GM23338 (cell line): Measurements from ENCODE around the gene RCAN1. TPM values are rescaled to one million over a fixed set of nuclear protein-coding genes. Genes with fewer than 3 reads are reported as not detected.

Experiments
- ATAC-seq: fragments of 200-7000 bp; cut with Tn5 transposase; 3 replicates; pipeline ENCODE4 v1.9.1; 2020
- DNase-seq: peaks from one replicate; pipeline ENCODE4 v3.0.0-alpha.2; 2015; ENCODE audit warnings: low spot score
- H2AFZ ChIP-seq: fragments of 200-600 bp; sonication (generic); 2 replicates; pipeline ENCODE4 v1.8.0; 2016; ENCODE audit warnings: antibody characterized with exemption, mild to moderate bottlenecking, moderate library complexity
- H3F3A ChIP-seq: fragments of 200-600 bp; sonication (generic); replicated peaks from 2 replicates; pipeline ENCODE4 v1.8.0; 2017; ENCODE audit warnings: antibody characterized with exemption, mixed run types, low read depth
- H3K27ac ChIP-seq: fragments of 200-600 bp; sonication (generic); 2 replicates; pipeline ENCODE4 v1.6.1; 2016; ENCODE audit warnings: low read depth
- H3K27me3 ChIP-seq: fragments of 200-600 bp; sonication (generic); 2 replicates; pipeline ENCODE4 v1.8.0; 2016; ENCODE audit warnings: mild to moderate bottlenecking, mixed run types, moderate library complexity; ENCODE audit not compliant: insufficient read depth
- H3K36me3 ChIP-seq: fragments of 200-600 bp; sonication (generic); 2 replicates; pipeline ENCODE4 v1.8.0; 2016; ENCODE audit warnings: mild to moderate bottlenecking; ENCODE audit not compliant: insufficient read depth
- H3K4me1 ChIP-seq: fragments of 200-600 bp; sonication (generic); 2 replicates; pipeline ENCODE4 v1.8.0; 2016; ENCODE audit warnings: mild to moderate bottlenecking, moderate library complexity; ENCODE audit not compliant: insufficient read depth
- H3K4me2 ChIP-seq: fragments of 200-600 bp; sonication (generic); 2 replicates; pipeline ENCODE4 v1.7.1; 2017; ENCODE audit warnings: mixed run types
- H3K4me3 ChIP-seq: fragments of 200-600 bp; sonication (generic); 2 replicates; pipeline ENCODE4 v1.6.1; 2016; ENCODE audit warnings: mixed run types
- H3K79me2 ChIP-seq: fragments of 200-600 bp; sonication (generic); replicated peaks from 2 replicates; pipeline ENCODE4 v1.8.0; 2017; ENCODE audit warnings: mild to moderate bottlenecking; ENCODE audit not compliant: insufficient read depth
- H3K9me2 ChIP-seq: fragments of 200-600 bp; sonication (generic); 2 replicates; pipeline ENCODE4 v1.8.0; 2017; ENCODE audit not compliant: insufficient read depth
- H4K20me1 ChIP-seq: fragments of 200-600 bp; sonication (generic); replicated peaks from 2 replicates; pipeline ENCODE4 v1.8.0; 2017; ENCODE audit warnings: mild to moderate bottlenecking; ENCODE audit not compliant: insufficient read depth
- H3K27ac Mint-ChIP-seq: 2 replicates; pipeline ENCODE4 v1.8.0; 2020; ENCODE audit warnings: inconsistent platforms, mild to moderate bottlenecking, moderate library complexity, mixed read lengths
- H3K27me3 Mint-ChIP-seq: 3 replicates; pipeline ENCODE4 v1.8.0; 2022; ENCODE audit warnings: low read depth, mild to moderate bottlenecking, moderate library complexity, mixed read lengths, inconsistent platforms; ENCODE audit not compliant: insufficient read depth, poor library complexity
- H3K36me3 Mint-ChIP-seq: 3 replicates; pipeline ENCODE4 v1.8.0; 2021; ENCODE audit warnings: low read depth, mild to moderate bottlenecking, inconsistent platforms, moderate library complexity, mixed read lengths
- H3K4me1 Mint-ChIP-seq: 3 replicates; pipeline ENCODE4 v1.8.0; 2020; ENCODE audit warnings: mild to moderate bottlenecking, inconsistent platforms, mixed read lengths
- H3K4me3 Mint-ChIP-seq: 3 replicates; pipeline ENCODE4 v1.8.0; 2021; ENCODE audit warnings: moderate library complexity, mild to moderate bottlenecking, inconsistent platforms, mixed read lengths
- H3K9me3 Mint-ChIP-seq: 3 replicates; pipeline ENCODE4 v1.8.0; 2020; ENCODE audit warnings: moderate library complexity, mild to moderate bottlenecking, inconsistent platforms, mixed read lengths
- EZH2phosphoT487 ChIP-seq: fragments of 200-600 bp; sonication (generic); IDR thresholded peaks from one replicate; pipeline ENCODE4 v1.8.1; 2018; ENCODE audit warnings: antibody characterized with exemption; ENCODE audit not compliant: unreplicated experiment
- NANOG ChIP-seq: IDR thresholded peaks from 2 replicates; pipeline ENCODE4 v1.6.1; 2016; ENCODE audit warnings: antibody characterized with exemption, borderline replicate concordance
- POLR2AphosphoS5 ChIP-seq: IDR thresholded peaks from 2 replicates; pipeline ENCODE4 v1.6.1; 2016; ENCODE audit warnings: antibody characterized with exemption, low read depth
- ZNF114 ChIP-seq: fragments of 250-450 bp; sonication (Bioruptor Pico); IDR thresholded peaks from 2 replicates; pipeline ENCODE4 v1.5.0; 2020; ENCODE audit warnings: mild to moderate bottlenecking, moderate library complexity
- ZNF331 ChIP-seq: fragments of 250-450 bp; sonication (Bioruptor Pico); IDR thresholded peaks from 2 replicates; pipeline ENCODE4 v1.5.0; 2020; ENCODE audit warnings: low read depth, mild to moderate bottlenecking, moderate library complexity
- polyA plus RNA-seq: library from polyadenylated mRNA; unstranded; fragments of >200 nt; fragmentation: Nextera tagmentation; extraction: Ambion mirVana; gene quantifications from 2 replicates; pipeline ENCODE4 v1.2.1, GENCODE V29; 2016
- total RNA-seq: library from RNA; depleted of rRNA; stranded (reverse); fragments of >200 nt; shearing (Covaris generic); gene quantifications from 2 replicates; pipeline ENCODE4 v1.2.3, GENCODE V29; 2014
- TF ChIP-seq, protein P1 (sequence below): IDR thresholded peaks from 2 replicates; pipeline ENCODE4 v1.6.1; 2016; ENCODE audit warnings: antibody characterized with exemption
- TF ChIP-seq, protein P2 (sequence below), 2 experiments: fragments of 200-600 bp in 1 of 2; sonication (generic) in 1 of 2; conservative IDR thresholded peaks; 2 replicates each; pipeline versions ENCODE4 v1.5.1 to v1.6.1; 2016 to 2017; ENCODE audit warnings: antibody characterized with exemption in 2 of 2, low read depth in 2 of 2, mild to moderate bottlenecking in 2 of 2, moderate library complexity in 1 of 2
- TF ChIP-seq, protein P3 (sequence below): IDR thresholded peaks from one replicate; pipeline ENCODE4 v1.6.1; 2018; ENCODE audit warnings: antibody characterized with exemption; ENCODE audit not compliant: unreplicated experiment
- TF ChIP-seq, protein P4 (sequence below): fragments of 250-450 bp; sonication (Bioruptor Pico); IDR thresholded peaks from 2 replicates; pipeline ENCODE4 v1.5.0; 2020; ENCODE audit warnings: mild to moderate bottlenecking, moderate library complexity

Gene RCAN1
- total and polyA plus RNA-seq, 2 experiments from 2014 or later, result 3.7 to 5.2 TPM

DNA sequence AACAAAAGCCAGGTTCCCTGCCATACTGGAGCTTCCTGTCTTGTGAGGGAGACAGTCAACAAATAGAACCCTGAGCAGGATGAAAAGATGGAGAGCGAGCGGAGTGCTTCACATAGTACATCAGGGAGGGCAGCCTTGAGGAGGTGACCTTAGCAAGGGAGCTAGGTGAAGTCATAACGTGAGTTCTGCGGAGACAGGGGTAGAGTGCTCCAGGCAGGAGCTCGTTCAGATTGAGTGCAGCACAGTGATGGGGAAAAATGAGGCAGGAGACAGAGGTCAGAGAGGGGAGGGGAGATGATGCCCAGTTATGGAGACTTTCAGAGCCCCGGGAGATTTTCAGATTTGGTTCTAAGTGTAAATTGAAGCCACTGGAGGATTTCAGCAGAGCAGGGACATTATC, 38.6 kb upstream of the RCAN1 start:
- no peak overlapping the region for H3K4me3 Mint-ChIP-seq
- Histone ChIP-seq H2AFZ (no peak overlapping the region), H4K20me1 (no peaks in the 10 kb centered on the region), H3K4me3 (no peak overlapping the region), H3K27ac (no peak overlapping the region), H3K9me2 (peaks cover 4% of the 10 kb centered on the region; the same call in 1 of the 2 replicates), H3K27me3 (no peaks in the 10 kb centered on the region), H3K36me3 (no peaks in the 10 kb centered on the region), H3F3A (no peaks in the 10 kb centered on the region), H3K4me2 (no peak overlapping the region), H3K4me1 (no peaks in the 10 kb centered on the region), H3K79me2 (no peaks in the 10 kb centered on the region)
- no peak for DNase-seq
- H3K4me1 Mint-ChIP-seq, result no peaks in the 10 kb centered on the region
- no peak overlapping the region for H3K27ac Mint-ChIP-seq
- no peak for ATAC-seq
- H3K27me3 Mint-ChIP-seq, result peaks cover 5% of the 10 kb centered on the region
- no peaks in the 10 kb centered on the region; the same call in 2 of the 3 replicates for H3K36me3 Mint-ChIP-seq
- H3K9me3 Mint-ChIP-seq, result peaks cover 5% of the 10 kb centered on the region; the same call in 2 of the 3 replicates
- TF ChIP-seq, protein P1, sequence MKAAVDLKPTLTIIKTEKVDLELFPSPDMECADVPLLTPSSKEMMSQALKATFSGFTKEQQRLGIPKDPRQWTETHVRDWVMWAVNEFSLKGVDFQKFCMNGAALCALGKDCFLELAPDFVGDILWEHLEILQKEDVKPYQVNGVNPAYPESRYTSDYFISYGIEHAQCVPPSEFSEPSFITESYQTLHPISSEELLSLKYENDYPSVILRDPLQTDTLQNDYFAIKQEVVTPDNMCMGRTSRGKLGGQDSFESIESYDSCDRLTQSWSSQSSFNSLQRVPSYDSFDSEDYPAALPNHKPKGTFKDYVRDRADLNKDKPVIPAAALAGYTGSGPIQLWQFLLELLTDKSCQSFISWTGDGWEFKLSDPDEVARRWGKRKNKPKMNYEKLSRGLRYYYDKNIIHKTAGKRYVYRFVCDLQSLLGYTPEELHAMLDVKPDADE, result no peak
- TF ChIP-seq EZH2phosphoT487 (no peak), ZNF331 (no peak), POLR2AphosphoS5 (no peak), ZNF114 (CRISPR knock-in tag) (no peak), NANOG (no peak)
- TF ChIP-seq, protein P2, sequence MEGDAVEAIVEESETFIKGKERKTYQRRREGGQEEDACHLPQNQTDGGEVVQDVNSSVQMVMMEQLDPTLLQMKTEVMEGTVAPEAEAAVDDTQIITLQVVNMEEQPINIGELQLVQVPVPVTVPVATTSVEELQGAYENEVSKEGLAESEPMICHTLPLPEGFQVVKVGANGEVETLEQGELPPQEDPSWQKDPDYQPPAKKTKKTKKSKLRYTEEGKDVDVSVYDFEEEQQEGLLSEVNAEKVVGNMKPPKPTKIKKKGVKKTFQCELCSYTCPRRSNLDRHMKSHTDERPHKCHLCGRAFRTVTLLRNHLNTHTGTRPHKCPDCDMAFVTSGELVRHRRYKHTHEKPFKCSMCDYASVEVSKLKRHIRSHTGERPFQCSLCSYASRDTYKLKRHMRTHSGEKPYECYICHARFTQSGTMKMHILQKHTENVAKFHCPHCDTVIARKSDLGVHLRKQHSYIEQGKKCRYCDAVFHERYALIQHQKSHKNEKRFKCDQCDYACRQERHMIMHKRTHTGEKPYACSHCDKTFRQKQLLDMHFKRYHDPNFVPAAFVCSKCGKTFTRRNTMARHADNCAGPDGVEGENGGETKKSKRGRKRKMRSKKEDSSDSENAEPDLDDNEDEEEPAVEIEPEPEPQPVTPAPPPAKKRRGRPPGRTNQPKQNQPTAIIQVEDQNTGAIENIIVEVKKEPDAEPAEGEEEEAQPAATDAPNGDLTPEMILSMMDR (conservative IDR thresholded peaks at IDR 0.05; ENCODE audit: low read depth in 2 of 2), result no peak
- TF ChIP-seq, protein P3, sequence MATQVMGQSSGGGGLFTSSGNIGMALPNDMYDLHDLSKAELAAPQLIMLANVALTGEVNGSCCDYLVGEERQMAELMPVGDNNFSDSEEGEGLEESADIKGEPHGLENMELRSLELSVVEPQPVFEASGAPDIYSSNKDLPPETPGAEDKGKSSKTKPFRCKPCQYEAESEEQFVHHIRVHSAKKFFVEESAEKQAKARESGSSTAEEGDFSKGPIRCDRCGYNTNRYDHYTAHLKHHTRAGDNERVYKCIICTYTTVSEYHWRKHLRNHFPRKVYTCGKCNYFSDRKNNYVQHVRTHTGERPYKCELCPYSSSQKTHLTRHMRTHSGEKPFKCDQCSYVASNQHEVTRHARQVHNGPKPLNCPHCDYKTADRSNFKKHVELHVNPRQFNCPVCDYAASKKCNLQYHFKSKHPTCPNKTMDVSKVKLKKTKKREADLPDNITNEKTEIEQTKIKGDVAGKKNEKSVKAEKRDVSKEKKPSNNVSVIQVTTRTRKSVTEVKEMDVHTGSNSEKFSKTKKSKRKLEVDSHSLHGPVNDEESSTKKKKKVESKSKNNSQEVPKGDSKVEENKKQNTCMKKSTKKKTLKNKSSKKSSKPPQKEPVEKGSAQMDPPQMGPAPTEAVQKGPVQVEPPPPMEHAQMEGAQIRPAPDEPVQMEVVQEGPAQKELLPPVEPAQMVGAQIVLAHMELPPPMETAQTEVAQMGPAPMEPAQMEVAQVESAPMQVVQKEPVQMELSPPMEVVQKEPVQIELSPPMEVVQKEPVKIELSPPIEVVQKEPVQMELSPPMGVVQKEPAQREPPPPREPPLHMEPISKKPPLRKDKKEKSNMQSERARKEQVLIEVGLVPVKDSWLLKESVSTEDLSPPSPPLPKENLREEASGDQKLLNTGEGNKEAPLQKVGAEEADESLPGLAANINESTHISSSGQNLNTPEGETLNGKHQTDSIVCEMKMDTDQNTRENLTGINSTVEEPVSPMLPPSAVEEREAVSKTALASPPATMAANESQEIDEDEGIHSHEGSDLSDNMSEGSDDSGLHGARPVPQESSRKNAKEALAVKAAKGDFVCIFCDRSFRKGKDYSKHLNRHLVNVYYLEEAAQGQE, result no peak
- TF ChIP-seq, protein P4, sequence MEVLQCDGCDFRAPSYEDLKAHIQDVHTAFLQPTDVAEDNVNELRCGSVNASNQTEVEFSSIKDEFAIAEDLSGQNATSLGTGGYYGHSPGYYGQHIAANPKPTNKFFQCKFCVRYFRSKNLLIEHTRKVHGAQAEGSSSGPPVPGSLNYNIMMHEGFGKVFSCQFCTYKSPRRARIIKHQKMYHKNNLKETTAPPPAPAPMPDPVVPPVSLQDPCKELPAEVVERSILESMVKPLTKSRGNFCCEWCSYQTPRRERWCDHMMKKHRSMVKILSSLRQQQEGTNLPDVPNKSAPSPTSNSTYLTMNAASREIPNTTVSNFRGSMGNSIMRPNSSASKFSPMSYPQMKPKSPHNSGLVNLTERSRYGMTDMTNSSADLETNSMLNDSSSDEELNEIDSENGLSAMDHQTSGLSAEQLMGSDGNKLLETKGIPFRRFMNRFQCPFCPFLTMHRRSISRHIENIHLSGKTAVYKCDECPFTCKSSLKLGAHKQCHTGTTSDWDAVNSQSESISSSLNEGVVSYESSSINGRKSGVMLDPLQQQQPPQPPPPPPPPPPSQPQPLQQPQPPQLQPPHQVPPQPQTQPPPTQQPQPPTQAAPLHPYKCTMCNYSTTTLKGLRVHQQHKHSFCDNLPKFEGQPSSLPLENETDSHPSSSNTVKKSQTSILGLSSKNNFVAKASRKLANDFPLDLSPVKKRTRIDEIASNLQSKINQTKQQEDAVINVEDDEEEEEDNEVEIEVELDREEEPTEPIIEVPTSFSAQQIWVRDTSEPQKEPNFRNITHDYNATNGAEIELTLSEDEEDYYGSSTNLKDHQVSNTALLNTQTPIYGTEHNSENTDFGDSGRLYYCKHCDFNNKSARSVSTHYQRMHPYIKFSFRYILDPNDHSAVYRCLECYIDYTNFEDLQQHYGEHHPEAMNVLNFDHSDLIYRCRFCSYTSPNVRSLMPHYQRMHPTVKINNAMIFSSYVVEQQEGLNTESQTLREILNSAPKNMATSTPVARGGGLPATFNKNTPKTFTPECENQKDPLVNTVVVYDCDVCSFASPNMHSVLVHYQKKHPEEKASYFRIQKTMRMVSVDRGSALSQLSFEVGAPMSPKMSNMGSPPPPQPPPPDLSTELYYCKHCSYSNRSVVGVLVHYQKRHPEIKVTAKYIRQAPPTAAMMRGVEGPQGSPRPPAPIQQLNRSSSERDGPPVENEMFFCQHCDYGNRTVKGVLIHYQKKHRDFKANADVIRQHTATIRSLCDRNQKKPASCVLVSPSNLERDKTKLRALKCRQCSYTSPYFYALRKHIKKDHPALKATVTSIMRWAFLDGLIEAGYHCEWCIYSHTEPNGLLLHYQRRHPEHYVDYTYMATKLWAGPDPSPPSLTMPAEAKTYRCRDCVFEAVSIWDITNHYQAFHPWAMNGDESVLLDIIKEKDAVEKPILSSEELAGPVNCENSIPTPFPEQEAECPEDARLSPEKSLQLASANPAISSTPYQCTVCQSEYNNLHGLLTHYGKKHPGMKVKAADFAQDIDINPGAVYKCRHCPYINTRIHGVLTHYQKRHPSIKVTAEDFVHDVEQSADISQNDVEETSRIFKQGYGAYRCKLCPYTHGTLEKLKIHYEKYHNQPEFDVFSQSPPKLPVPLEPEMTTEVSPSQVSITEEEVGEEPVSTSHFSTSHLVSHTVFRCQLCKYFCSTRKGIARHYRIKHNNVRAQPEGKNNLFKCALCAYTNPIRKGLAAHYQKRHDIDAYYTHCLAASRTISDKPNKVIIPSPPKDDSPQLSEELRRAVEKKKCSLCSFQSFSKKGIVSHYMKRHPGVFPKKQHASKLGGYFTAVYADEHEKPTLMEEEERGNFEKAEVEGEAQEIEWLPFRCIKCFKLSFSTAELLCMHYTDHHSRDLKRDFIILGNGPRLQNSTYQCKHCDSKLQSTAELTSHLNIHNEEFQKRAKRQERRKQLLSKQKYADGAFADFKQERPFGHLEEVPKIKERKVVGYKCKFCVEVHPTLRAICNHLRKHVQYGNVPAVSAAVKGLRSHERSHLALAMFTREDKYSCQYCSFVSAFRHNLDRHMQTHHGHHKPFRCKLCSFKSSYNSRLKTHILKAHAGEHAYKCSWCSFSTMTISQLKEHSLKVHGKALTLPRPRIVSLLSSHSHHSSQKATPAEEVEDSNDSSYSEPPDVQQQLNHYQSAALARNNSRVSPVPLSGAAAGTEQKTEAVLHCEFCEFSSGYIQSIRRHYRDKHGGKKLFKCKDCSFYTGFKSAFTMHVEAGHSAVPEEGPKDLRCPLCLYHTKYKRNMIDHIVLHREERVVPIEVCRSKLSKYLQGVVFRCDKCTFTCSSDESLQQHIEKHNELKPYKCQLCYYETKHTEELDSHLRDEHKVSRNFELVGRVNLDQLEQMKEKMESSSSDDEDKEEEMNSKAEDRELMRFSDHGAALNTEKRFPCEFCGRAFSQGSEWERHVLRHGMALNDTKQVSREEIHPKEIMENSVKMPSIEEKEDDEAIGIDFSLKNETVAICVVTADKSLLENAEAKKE (CRISPR knock-in tag), result no peak
